DMS153 treated with DMSO at 0.1 percent for 48 hours (cell line): Measurements from ENCODE around the gene SPRTN.

Experiments used
- DNase-seq: peaks from one replicate; lab custom pipeline; 2025; ENCODE audit not compliant: unreplicated experiment; lab: John Stamatoyannopoulos, UW

Gene SPRTN

DNA sequence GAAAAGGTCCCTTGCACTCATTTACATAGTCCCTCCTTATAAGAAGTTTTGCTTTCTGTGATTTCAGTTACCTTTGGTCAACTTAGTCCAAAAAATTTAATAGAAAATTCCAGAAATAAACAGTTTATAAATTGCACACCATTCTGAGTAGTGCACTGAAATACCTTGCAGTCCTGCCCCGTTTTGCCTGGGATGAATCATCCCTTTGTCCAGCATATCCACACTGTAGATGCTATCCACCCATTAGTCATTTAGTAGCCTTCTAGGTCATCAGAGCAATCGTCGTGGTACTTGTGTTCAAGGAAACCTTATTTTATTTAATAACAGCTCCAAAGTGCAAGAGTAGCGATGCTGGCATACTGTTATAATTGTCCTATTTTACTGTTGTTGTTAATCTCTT lies 38.0 kb downstream of the SPRTN start:
- no peak for DNase-seq

DNA sequence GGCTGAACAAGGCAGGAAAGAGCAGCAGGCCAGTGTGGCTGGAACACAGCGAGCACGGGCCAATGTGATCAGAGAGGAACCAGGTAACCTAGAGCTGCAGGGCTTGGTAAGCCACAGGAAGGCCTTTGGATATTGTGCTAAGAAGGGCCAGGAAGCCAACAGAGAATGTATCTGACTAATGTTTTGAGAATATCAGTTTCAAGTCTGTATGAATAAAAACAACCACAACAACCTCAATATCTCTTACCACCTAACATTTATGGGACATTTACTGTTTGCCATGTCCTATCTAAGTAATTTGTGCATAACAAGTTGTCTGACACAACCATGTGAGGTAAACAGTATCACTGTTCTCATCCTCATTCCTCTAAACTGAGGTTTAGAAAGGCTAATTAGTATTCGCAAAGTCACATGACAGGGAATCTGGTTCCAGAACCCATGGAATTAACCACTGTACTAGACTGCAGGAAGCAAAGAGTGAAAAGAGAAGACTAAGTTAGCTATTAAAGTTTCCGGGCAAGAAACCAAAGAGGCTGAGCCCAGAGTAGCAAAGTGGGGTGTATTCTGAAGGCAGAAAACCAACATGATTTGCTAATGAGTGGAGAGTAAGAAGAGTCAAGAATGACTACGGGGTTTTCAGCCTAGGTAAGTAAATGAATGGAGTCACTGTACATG lies 38.9 kb downstream of the SPRTN start:
- no peak for DNase-seq

DNA sequence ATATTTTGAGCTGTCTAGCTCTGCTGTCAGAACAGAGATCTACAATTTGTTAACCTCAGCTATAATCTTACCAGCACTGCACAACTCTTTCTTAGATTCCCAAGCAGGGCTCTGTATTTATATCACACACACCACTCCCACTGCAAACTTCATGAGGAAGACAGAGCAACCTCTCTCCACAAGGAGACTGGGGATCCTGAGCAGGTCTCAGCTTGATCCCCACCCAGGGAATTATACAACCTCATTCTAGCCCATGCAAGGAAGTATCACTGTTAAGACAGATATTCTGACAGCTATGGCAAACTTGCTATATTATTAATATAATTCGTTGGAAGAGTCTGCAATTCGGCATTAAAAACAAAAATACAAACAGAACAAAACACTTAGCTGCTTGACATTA lies 43.6 kb downstream of the SPRTN start:
- no peak for DNase-seq

DNA sequence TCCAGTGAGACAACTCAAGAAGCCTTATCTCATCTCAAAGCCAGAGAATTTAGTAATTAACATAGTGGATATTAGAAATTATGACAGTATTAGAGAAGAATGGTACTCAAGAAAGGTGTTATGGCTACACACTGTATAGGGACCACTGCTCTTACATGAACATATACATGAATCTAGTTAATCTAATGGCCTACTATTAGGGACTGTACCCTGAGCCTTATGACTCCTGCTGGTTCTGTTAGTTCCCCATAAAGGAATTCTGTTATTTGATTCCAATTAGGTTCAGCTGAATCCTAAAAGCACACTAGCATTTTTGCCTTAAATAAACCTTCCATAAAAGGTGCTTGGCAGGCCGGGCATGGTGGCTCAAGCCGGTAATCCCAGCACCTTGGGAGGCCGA lies 44.3 kb downstream of the SPRTN start:
- DNase-seq: no peak

DNA sequence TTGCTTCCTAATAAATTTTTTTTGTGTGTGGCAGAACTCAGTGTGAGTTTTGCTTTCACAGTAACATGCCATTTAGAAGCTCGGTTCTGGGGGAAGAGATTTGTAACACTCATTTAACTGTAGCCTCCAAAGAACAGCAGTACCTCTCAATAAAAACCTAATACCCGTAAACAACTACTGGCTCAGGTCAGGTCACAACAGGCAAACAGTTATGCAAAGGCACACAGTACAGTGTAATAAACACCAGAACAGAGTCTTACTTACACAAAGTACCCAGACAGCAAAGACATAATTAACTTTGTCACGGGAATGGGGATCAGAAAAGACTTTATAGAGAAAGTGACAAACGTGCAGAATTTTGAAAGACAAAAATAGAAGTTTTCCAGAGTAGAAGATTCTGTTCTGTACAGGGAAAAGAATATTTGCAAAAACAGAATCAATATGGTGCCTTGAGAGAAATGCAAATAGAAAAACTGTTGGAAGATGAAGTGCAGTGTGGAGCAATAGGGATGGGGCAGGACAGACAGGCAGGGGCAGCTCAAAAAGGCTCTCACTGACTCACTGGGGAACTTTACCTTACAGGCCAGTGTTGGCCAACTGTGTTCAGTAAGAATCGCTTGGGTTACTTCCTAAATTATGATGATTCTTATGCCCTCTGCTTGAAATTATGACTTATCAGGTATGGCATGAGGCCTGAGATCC lies 45.2 kb downstream of the SPRTN start:
- no peak for DNase-seq

DNA sequence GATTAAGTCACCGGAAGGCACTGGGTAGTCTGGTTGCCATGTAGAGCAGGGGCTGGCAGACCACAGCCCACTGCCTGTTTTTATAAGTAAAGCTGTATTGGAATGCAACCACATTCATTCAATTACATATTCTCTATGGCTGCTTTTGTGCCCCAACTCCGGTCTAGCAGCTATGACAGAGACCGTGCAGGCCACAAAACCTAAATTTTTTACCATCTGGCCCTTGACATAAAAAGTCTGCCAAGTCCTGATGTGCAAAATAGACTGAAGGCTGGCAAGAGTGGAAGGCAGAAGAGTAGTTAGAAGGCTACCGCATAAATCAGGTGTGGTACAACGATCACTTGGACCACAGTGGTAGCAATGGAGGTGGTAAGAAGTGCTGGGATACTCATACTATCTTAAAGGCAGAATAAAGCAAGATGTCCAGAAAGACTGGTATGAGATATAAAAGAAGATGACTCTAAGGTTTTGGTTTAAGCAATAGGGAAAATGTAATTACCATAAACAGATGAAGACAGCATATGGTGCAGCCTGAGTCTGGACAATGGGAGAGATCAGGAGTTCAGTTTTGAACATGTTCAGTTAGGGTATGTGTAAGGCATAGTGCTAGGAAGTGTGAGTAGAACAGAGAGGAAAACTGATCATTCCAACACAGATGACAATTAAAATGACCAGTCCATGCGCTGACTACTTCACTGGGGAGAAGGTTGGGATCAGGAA lies 46.8 kb downstream of the SPRTN start:
- DNase-seq: no peak

DNA sequence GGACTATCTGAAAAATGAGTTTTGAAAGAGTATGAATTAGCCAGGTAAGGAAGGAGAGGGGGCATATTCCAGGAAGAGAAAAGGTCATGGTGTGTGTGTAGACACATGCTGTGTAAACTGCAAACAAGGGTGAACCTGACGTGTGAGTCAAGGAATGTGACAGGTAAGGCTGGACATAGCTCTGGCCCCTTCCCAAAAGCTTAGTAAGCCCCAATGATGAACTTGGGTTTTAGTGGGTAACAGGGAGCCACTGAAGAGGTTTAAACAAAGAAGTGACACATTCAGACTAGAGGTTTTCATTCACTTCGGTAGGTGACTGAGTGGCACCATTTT lies 47.3 kb downstream of the SPRTN start:
- DNase-seq: no peak

DNA sequence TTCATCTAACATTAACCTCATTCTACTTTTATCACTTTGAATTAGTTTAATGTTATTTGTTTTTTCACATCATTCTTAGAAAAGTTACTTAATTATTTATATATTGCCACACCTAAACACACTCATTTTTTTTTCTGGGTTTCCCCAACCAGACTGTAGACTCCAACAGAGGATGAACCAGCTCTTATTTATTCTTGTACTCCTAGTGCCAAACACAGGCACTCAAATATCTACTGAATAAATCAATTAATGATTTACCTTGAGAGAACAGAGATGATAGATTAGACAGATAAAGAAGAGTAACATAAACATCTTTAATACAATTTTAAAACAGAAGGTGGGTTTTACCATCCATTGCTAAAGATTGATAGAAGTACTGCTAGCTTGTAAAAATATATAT lies 48.4 kb downstream of the SPRTN start:
- no peak for DNase-seq

DNA sequence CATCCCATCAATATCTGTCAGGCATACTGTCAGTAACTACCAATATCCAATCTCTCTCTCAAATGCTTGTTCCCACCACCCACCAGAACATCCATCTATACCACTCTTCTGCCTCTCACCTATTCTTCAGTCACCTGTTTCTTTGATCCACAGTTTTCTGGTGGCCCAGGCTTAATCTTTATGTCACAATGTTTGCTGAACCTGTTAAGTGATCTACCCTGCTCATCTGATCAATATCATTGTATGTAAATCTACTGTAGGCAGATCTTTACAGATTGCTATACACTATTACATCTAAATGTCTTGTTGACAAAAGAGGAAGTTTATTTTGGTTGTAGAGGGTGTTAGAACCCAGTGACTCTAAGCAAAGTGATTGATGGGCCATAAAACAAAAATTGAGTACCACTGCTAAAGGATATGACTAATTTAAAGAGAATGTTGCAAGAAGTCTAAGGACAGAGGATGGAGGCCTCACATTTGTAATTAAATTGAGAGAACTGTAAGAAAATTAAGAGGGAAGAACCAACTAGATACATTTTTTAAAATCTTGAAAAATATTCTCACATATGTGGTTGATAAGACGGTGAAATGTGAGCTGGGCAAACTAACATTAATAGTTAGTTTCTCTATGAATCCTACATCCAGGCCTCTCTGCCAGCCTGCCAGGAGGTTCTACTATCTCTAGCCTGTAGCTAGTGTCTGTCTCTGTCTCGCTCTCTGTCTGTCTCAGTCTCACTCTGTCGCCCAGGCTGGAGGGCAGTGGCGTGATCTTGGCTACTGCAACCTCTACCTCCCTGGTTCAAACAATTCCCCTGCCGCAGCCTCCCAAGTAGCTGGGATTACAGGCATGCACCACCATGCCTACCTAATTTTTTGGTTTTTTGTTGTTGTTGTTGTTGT lies 49.9 kb downstream of the SPRTN start:
- DNase-seq: no peak

DNA sequence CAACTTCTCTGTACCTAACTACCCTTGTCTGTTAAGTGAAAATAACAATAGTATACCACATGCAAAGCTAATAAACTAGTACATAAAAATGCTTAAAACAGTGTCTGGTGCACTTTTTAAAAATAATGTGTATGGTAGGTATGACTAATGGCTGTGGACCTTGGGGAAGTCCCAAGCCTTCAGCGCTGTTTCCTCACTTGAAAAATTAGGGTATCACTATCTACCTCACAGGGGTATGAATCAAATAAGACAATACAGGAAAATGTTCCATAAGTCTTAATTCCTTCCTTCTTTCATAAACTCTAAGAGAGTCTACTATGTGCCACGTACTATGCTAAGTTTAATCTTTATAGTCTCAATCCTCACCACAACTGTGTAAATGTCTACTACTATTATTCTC lies 52.0 kb downstream of the SPRTN start:
- DNase-seq: no peak

DNA sequence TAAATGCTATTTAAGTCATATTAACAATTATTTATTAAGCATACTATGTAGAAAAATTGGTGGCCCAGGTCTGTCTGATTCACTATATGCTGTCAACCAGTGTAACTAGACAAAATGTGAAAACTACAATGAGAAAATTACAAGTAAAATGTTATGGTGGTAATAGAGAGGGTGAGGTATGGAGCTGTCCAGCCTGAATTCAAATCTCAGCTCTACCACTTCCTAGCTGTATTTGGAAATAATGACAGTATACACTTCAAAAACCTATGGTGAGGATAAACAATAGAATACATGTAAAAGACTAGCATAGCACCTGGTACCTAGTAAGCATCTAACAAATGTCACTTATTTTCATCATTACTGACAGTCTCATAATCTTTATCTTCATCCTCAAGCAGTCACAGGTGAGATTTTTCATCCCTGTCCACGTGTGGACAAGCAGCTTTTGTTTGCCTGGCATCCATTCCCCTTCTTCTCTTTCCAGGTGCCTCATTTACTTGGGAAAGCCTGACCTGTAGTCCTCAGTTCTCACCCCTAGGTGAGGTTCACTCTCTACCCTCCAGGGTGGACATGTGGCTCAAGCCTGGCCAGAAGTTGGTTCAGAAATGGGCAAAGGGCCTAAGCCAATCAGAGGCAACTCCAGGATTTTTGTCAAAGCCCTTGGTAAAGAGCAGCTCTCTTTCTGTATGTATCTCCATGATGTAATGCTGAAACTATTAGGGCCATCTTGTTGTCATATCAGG lies 54.5 kb downstream of the SPRTN start:
- DNase-seq: no peak

DNA sequence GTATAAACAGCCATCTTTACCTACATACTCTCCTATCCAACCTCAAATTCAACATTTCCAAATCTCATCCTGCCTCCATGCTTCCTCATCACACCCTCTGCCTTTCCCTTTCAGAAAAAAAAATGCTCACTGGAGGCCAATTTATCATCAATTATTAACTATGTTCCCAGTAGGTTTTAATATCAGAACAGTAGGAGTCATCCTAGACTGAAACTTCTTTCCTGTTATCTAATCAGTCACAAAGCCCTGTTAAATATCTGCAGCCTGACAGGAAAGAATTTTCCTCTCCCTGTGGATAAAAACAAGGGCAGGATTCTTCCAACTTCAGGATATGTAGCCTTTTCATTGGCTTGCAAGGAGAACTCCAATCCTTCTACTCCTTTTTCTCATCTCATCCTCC lies 55.6 kb downstream of the SPRTN start:
- no peak for DNase-seq

DNA sequence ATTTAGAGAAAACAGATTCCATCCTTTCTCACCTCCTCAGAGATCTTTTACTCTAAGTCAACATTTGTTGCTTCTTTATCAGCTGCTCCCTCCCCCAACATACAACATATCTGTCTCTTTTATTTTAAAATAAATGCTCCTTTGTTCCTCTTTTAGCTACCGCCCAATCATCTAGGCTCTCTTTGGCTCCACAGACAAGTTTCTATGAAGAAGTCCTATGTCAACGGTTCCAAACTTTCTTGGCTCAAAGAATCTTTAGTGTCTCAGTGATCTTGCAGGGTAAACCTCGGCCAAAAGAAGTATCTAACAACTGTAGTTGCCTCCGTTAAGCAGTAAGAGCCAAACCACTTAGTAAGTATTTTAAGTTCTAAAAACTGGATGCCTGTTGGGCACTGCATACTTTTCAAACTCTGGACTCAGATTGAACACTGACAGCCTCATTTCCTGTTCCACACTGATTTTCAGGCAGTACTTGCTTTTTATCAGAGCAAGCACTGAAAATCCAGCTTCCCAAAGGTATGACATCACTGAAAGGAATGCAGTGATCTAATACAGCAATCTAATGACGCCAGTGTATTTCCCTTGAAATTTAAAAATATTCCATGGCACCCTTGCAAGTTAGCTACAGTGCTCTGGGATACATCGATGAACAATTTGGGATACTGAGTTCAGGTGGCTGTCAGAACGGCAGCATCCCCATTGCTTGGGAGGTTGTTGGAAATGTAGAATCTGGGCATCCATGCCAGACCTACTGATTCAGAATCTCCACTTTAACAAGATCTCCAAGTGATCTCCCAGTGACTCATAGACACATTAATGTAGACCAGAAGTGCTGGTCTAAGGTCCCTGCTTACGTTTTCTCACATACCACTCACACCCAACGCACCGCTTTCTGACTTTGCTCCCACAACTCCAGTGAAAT lies 57.2 kb downstream of the SPRTN start:
- DNase-seq: no peak

DNA sequence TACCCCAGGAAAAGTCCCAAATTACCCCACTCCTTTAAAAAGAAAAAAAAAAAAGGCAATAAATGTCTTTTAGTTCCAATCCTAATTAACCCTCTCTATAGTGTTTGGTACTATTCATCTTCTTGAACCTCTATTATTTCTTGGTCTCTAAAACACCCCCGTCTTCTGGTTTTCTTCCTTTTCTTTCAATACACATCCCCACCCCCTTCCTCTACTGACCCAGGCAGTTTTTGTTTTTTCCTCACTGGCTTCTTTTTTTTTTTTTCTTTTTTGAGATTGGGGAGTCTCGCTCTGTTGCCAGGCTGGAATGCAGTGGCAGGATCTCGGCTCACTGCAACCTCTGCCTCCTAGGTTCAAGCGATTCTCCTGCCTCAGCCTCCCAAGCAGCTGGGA lies 57.9 kb downstream of the SPRTN start:
- no peak for DNase-seq

DNA sequence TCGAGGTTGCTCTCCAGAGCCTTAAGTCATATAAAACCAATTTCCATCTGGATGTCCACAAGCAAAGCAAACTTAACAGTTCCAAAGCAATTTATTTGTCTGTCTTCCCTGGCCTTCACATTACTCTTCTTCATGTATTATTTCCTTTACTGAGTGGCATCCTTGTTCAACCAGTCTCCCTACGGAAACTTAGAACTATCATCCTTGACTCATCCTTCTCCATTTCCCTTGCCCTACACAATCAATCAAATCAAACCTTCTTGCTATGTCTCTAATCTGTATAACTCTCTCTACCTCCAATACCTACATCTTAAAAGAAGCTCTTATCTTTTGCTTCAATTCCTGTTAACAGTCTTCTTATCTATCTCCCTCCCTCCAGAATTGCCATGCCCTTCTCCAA lies 58.5 kb downstream of the SPRTN start:
- DNase-seq: no peak

DNA sequence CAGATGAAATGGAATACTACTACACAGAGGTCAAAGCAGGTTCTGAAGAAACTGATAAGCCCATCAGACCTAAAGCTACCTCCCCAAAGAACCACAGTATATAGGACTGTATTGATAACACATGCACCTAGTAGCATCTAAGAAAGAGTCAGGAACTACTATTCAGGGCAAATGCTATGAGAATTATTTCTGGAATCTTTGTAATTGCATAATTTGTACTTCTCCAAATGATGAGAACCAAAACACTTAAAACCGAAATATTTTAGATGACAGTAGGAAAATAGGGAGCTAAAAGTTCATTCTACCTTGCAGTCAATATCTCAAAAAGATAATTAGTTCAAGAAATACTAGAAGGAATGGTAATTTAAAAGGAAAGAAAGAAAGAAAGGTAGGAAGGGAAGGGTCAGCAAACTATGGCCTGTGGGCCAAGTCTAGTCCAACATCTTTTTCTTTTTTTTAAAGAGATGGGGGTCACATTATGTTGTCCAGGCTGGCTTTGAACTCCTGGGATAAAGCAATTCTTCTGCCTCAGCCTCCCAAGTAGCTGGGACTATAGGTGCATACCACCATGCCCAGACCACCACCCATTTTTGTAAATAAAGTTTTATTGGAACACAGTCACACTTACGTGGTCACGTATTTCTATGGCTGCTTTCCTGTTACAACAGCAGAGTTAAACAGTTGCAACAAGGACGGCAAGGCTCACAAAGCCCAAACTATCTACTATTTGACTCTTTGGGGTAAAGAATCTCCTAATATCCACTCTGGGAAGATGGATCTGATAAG lies 60.0 kb downstream of the SPRTN start:
- no peak for DNase-seq

DNA sequence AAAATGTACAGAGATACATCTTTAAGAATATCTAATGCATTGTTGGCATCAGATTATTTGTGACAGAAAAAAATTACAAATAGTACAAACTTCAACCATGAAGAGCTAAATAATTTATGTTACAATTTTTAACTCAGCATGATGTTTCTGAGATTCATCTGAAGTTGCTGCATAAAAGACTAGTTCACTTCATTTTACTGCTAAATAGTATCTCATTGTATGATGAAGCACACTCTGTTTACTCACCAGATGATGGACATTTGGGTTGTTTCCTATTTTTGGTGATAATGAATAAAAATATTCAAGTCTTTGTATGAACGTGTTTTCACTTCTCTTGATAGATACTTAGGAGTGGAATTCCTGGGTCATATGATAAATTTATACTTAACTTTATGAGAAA lies 63.4 kb downstream of the SPRTN start:
- DNase-seq: no peak

DNA sequence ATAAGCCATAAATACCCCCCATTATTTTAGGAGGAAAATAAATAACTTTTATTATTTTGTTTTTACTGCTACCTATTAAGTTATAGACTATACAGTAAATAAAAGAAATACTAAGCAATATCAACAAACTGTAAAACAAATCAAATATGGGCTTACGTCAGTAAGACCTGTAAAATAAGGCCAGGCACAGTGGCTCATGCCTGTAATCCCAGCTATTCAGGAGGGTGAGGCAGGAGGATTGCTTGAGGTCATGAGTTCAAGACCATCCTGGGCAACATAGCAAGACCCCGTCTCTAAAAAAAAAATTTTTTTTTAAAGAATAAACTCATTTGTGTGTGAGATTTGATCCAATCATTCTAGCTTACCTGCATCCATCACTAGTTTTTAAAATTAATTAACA lies 66.2 kb downstream of the SPRTN start:
- no peak for DNase-seq
